ENCODE measurements around the gene CERKL.

Gene CERKL

DNA sequence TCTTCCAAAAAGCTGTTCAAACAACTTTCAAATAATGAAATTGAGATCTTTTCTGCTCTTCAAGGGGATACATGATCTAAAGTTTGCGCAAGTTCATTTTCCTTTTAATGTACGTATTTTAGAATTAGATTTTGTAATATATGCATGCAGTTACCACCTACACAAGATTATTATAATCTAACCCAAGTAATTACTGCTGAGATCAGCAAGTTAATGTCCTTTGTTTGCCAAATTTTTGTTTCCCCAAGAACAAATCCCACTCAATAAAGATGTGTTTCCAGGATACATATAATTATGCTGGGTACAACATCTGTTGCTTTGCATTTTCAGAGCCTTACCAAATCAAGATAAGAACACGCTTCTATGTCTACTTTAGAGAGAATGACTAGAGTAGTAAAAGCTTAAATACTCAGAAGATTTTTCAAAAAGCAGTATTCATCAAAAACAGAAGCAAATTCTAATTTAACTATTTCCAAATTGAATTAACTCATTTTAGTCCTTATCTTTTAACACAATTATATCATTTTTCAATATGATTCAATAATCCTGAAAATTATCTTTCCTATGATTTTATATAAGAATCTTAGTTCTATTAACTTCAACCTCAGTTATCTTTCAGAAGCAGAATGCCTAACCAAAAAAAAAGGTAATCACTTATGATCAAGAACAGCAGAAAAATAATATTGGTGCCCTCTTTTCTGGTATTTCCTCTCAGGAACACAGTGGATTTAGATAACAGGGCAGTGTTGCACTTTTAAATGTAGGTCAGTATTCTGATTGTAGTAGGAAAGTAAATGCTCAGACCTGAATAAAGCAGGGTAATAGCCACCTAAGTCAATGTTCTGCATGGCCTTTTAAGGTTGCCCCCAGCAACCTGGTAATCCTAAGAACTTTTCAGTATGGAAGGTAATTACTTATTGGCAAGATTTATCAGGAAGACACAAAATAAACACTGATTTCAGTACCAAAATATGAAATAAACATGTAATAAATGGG is 28.0 kb downstream of the CERKL start:
- DNase-seq (ENCODE audit: low spot score) = no peak

DNA sequence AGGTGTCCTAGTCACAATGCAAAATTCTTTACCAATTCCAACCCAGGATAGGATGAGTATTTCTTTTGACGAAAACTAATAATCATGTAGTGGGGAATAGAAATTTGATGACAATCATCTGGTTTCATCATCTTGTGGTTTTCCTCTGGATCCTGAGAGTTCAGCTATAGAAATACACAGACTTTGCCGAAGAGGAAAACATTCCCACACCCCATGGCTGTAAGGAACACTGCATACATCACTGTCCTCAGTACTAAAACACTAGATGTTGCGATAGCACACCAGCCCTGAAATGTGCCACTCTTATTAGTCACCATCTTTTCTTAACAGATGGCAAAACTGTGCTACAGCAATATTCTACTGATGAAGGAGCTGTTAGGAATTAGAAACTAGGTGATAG is 29.4 kb downstream of the CERKL start:
- no peak for DNase-seq (ENCODE audit: low spot score)

DNA sequence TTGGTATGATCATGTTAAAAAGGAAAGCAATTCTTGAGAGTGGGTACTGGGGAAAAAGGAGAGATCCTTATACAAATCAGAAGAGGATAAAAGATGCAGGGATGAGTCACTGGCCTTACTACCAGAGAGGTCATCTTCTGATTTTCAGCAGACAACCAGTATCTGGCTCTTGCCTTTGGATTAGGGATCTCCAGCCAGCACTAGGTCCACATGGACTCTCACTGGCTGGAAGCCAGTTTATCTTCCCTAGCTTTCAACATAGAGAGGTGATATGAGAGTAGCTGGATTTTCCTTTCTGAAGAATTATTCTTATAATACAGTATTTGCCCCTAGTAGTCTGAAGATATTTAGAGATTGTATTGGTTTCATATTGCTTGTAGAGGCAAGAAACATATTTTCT is 30.2 kb downstream of the CERKL start:
- DNase-seq (ENCODE audit: low spot score) = no peak

DNA sequence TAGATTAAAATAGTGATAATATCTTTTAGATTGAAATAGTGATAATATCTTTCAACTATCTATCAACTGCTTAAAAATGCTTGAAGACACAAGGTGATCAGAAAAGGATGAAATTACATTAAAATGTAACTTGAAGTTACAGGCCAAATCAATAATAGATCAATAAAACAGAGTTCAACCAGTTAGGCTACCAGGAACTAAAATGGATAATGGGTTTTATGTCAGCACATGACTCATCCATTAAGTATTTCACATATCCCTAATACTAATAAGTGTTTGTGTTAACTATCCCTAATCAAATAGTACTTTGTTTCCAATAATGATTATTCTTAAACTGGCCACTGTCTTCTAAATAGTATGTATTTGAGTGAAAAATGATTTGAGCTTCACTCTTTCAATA is 33.7 kb downstream of the CERKL start:
- no peak for DNase-seq (ENCODE audit: low spot score)

DNA sequence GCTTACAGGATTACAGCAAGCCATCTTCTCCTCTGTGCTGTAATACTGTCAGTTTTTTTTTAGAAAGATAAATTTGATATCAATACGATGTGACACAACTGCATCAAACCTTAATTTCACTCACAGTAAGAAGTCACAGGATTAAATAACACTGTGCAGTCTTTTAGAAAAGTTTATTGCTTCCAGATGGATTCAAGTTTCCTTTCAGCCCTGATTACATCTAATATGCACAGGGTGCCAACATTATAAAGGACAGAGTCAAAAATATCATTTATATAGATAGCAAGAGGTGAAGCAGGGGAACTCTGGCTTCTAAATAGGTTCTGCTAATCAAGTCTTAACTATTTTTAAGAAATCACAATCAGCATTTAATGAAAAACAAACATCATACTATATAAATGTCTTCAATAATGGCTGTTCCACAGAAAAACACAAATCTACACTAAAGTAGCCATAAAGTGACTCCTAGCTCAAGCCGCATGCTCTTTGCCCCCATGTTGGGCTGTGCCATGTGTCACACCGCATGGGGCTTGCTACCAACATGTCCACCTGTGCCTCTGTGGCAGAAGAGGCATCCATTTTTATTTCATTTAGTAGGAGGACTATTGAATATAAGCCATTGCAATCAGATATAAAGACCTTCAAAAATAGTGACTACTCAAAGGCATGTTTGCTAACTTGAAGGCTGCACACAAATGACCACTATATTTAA is 35.0 kb downstream of the CERKL start:
- no peak for DNase-seq (ENCODE audit: low spot score)

DNA sequence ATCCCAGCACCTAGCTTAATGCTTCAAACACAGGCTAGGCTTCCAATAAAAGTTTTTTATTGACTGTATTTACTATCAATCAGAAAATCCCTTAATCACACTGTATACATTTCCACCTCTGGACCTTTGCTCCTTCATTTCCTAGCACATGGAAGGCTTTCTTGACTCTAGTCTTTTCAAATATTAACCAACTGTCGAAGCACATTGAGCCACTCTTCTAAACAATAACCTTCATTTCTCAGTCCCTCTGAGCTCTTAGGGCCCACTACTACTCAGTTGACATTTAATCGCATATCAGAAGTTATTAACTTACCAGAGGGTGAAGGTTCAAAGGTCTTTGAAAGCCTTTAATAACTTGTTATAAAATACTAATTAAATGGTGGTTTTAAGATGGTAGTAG is 37.4 kb downstream of the CERKL start:
- DNase-seq (ENCODE audit: low spot score) = no peak

DNA sequence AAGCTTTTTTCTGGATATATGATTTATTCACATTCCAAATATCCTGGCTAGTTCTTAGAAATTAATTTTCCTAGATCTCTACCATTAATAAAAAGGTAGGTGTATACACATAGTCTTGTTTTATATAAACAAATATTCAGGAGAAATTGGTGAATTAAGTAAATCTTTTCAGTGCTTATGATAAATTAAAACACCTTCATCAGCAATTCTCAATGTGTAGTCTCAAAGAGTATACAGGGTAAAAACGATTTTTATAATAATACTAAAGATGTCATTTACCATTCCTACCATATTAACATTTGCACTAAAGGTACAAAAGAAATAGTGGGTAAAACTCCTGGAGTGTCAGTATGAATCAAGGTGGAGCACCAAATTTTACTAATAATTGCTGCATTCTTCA is 40.2 kb downstream of the CERKL start:
- DNase-seq (ENCODE audit: low spot score) = no peak

DNA sequence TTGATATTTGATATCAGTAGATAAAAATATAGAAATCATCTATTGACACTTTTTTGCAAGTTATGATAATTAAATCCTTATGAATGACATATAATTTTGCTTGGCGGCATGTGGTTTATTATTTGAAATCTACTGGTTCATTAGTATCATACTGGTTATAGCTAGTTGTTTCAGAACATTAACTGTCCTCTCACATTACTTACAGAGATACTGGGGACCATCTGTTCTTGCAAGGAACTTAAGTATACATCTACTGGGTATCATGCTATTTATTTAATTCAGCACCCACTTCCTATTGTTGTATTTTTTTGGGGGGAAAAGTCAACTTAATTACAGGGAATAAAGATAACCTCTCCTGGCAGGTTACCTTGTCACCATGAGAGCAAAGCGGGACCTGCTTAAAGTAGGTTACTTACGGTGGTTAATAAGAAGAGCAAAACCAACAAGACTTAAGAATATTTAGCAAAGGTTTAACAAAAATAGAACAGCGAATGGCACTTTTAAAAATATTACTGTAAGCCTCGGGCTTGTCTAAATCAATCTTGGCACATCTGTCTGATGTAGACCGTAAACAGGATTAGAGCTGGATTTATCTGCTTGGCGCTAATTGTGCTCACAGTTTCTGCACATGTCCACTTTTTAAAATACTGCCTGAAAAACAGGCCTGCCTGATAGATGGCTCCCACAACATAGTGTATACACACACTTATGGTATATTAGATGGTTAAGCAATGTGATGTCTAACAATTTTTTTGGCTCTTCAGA is 41.8 kb downstream of the CERKL start:
- no peak for DNase-seq (ENCODE audit: low spot score)

DNA sequence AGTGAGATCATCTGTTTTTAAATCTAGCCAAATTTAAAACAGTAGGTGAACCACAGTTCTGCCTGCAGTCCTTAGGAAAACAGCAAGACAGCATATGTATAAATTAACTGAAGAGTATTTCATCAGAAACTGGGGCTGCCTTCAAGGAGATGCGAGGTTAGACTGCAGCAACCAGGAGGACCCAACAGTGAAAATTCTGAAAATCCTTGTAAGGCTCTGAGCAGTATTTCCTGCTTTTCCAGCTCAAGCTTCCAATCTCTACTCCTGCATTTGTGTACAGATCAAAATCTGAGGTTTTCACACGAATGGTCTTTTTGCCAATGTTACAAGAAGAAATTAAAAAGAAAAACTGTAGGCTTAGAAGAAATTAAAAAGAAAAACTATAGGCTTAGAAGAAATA is 43.7 kb downstream of the CERKL start:
- no peak for DNase-seq (ENCODE audit: low spot score)

DNA sequence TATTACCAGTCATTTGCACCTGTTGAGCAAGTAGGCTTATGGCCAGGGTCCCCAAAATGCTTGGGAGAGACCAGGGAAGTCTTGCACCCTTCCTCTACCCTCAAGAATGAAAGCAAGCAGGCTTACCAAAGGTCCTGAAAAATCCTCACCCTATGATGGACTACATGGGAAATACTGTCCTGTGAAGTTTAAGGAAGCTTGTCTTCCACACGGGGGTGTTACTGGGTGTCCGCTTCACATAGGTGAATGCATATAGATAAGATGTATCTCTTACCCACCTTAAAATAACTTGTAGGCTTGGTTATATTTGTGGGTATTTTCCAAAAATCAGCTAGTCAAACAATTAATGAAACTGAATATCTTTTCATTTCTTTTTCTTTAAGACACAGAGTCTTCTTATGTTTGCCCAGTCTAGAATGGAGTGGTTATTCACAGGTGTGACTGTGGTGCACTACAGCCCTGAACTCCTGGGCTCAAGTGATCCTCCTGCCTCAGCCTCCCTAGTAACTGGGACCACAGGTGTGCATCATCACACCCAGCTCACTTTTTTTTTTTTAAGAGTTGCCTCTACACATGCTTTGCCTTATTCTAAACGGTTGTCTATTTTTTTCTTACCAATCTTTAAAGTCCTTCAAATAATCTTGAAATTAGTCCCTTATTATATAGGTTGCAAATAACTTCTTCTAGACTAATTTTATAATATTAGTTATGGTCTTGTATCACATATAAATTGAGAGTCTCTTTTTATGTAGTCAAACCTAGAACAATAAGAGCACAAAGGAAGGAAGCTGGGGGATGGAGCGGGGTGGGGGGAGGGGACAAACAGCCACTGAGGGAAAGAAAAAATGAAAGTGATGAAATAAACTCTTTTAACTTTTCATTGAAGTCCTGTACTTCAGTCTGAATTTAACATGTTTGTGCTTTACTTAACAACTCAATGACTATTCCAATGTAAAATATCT is 49.0 kb downstream of the CERKL start:
- DNase-seq (ENCODE audit: low spot score) = no peak

DNA sequence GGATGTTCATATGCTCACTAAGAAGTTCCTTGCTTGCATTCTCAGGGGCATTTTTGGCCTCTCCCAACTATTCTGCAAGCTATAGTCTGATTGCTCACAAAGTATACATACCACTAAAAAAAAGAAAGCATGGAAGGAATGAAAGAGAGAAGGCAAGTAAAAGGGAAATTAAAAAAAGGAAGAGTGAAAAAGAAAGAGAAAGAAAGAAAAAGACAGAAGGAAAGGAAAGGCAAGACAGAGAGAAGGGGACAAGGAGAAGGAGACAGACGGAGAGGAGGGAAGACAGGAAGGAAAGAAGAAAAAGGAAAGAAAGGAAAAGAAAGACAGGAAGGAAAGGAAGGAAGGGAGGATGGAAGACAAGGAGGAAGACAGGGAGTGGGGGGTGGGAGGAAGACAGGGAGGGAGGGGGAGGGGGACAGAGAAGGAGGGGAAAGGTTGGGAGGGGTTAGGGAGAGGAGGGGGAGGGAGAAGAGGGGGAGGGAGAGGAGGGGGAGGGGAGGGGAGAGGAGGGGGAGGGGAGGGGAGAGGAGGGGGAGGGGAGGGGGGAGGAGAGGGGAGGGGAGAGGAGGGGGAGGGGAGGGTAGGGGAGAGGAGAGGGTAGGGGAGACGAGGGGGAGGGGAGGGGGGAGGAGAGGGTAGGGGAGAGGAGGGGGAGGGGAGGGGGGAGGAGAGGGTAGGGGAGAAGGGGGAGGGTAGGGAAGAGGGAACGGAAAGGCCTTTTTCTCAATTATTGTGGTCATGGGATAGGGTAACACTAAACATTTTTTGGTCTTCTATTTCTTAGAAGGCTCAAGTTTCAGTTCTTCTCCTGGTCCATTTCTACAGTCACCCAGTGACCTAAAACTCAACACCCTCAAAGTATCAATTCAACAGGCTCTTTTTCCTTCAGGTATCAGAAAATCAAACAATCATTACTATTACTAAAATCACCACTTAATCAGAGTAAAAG is 50.7 kb downstream of the CERKL start:
- DNase-seq (ENCODE audit: low spot score) = no peak

DNA sequence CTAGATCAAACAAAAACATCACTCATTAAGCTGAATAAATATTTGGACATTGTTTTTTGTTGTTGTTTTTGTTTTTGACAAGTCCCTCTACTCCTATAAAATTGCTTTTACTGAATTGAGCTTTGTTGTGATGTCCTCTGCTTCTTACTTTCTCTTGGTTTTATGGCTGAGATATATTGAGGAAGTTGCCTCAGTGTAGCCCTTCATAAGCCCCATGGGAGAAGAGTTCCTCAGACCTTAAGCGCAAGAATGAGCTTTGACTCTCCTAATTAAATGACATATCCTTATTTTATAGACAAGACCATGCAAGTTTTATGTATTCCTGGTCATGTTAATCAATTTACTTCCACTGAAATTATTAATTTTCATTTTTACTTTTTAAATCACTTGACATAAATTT is 54.9 kb downstream of the CERKL start:
- DNase-seq (ENCODE audit: low spot score) = no peak

DNA sequence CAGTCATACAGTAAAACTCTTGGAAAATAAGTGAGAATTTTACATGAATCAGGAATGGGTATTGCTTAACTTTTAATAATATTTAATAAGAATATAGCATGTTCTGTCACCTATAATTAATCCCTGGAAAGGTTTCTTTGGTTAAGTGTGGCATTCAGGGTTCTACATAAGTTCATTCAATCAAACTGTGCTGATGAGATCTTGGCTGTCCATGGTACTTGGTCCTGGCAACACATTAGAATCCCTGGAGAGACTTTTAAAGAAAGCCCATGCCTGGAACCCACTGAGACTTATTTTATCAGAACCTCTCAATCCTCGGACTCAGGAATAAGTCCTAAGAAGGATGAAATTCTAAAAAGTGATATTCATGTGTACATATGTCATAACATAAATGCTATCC is 60.3 kb downstream of the CERKL start:
- DNase-seq (ENCODE audit: low spot score) = no peak

DNA sequence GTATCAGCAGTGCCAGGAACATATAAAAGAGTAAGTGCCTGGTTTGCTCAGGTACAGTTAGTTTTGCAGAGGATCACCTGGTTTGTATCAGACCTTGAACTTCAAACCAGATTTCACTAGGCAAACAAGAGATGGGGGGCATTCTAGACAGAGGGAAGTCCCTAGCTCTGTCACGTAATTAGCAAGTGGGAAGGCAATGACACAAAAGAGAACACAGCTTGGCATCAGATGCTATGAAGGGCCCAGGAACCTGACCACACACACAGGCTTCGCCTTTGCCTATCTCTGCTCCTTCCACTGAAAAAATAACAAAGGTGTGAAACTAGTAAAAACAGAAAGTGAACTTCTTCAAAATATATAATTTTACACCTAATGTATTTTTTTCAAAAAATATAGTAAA is 62.6 kb downstream of the CERKL start:
- no peak for DNase-seq (ENCODE audit: low spot score)

DNA sequence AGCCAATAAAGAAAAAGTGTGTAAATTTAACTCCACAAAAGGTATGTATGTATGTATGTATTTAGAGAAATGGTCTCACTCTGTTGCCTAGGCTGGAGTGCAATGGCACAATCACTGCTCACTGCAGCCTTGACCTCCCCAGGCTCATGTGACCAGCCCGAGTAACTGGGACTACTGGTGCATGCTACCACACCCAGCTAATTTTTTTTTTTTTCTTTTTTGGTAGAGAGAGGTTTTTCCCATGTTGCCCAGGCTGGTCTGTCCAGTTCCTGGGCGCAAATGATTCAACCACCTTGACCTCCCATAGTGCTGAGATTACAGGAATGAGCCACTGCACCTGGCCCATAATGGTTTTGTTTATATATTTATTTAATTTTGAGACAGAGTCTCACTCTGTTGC is 67.1 kb downstream of the CERKL start:
- DNase-seq (ENCODE audit: low spot score) = no peak

DNA sequence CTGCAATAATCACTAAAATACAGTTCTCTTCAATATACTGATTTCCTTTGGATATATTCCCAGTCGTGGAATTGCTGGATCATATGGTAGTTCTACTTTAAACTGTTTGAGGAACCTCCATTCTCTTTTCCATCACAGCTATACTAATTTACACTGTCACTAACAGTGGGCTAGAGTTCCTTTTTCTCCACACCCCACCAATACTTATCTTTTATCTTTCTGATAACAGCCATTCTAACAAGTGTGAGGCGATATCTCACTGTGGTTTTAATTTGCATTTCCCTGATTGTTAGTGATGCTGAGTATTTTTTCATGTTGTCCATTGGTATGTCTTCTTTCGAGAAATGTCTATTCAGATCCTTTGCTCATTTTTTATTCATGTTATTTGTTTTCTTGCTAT is 68.4 kb downstream of the CERKL start:
- DNase-seq (ENCODE audit: low spot score) = no peak

DNA sequence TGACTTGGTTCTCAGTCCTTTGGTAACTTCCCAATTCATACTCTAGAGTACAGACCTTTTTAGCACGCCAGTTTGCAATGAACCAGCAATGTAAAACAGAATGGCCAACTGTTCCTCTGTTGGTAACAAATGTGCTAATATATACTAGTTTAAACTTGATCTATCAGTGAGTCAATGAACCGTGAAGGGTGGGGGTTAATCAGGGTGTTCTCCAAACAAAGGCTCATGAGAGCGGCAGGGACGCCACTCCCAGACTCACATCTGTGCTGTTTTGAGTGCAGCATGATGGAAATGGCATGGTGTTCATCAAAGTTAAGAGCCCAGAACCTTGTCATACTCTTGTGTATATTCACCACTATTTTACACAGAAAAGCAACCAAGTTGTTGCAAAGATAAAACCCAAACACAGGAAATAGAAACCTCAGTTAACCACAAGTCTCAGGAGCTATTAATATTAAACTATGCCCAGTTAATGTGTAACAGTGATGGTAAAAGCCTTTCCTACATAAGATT is 70.3 kb downstream of the CERKL start:
- DNase-seq (ENCODE audit: low spot score) = no peak

DNA sequence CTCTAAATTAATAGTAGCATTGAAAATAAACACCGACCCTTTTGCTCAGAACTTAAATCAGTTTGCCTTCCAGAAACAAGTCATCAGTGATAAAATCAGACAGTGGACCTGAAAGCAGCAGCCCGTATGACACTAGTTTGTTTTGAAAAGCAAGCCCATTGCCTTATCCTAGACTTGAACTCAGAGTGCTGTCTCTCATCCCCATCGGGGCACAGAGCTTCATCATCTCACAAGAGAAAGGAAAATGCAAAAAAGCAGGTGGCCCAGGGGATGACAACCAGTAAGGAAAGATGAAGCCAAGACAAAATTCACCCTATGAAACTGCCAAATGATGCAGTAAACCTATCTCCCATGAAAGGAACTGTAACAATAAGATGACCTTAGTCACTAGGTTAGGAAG is 71.2 kb downstream of the CERKL start:
- no peak for DNase-seq (ENCODE audit: low spot score)

DNA sequence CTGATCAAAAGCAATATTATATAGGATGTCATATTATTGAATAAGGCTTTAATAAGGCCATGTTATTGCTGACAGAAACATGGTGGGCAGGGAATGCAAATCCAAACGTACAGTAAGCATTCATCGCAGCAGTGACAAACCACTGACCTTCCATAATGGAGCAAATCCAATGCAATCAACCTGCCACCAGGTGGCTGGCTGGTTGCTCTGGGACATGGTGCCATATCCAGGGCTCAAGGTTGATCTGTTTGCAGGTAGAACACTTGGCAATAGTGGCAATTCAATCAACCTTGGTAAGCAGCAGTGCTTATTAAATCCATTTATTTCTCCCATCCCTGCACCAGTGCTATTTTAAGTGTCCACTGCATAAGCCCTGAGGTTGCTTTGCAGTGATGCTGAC is 75.4 kb downstream of the CERKL start:
- no peak for DNase-seq (ENCODE audit: low spot score)

DNA sequence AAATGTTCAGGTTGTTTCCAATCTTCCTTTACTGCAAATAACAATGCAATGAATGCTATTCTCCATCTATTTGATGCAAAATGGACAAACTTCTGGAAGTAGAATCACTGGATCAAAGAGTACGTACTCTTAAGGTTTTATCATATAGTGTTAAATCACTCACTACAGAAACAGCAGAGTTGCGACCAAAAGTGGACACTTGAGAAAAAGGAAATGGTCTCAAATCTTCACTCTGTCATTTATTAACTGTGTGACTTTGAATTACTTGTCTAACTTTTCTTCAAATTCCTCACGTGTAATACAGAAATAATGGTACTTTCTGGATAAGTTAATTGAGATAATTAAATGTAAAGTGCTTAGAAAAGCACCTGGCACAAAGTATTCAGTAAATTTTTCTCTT is 78.1 kb downstream of the CERKL start:
- no peak for DNase-seq (ENCODE audit: low spot score)
